Measurements from ENCODE around the gene TSR2. TPM values are rescaled to one million over a fixed set of nuclear protein-coding genes. Genes with fewer than 3 reads are reported as not detected.

TSR2 gene
- total and polyA plus RNA-seq, 10 of the 15 experiments (the other 5 are each of a cell fraction or from before 2014, with no cell fraction given): 8.5 to 73.2 (median 30.8) TPM

- TF ChIP-seq, protein P1, sequence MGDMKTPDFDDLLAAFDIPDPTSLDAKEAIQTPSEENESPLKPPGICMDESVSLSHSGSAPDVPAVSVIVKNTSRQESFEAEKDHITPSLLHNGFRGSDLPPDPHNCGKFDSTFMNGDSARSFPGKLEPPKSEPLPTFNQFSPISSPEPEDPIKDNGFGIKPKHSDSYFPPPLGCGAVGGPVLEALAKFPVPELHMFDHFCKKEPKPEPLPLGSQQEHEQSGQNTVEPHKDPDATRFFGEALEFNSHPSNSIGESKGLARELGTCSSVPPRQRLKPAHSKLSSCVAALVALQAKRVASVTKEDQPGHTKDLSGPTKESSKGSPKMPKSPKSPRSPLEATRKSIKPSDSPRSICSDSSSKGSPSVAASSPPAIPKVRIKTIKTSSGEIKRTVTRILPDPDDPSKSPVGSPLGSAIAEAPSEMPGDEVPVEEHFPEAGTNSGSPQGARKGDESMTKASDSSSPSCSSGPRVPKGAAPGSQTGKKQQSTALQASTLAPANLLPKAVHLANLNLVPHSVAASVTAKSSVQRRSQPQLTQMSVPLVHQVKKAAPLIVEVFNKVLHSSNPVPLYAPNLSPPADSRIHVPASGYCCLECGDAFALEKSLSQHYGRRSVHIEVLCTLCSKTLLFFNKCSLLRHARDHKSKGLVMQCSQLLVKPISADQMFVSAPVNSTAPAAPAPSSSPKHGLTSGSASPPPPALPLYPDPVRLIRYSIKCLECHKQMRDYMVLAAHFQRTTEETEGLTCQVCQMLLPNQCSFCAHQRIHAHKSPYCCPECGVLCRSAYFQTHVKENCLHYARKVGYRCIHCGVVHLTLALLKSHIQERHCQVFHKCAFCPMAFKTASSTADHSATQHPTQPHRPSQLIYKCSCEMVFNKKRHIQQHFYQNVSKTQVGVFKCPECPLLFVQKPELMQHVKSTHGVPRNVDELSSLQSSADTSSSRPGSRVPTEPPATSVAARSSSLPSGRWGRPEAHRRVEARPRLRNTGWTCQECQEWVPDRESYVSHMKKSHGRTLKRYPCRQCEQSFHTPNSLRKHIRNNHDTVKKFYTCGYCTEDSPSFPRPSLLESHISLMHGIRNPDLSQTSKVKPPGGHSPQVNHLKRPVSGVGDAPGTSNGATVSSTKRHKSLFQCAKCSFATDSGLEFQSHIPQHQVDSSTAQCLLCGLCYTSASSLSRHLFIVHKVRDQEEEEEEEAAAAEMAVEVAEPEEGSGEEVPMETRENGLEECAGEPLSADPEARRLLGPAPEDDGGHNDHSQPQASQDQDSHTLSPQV (IDR thresholded peaks at IDR 0.05): no peak
- no peak for TF ChIP-seq TCF3 (IDR thresholded peaks at IDR 0.05; ENCODE audit: borderline replicate concordance, insufficient read depth, low read depth, low read length)
- no peak for TF ChIP-seq IRF3 (IDR thresholded peaks at IDR 0.05)
- no peak for TF ChIP-seq BCL3 (IDR thresholded peaks at IDR 0.05; ENCODE audit: borderline replicate concordance, insufficient read depth, low read depth, low read length, poor library complexity, severe bottlenecking)
- no peak for TF ChIP-seq GATAD2B (conservative IDR thresholded peaks at IDR 0.05; ENCODE audit: low read depth)
- no peak for TF ChIP-seq YBX1 (IDR thresholded peaks at IDR 0.05)
Measured at GRCh38 chrX:54494166-54494988, 54.2 kb downstream of the TSR2 start (continued).

Other genes starting within 250 kb of the TSR2 start
- gene WNK3, start 82.4 kb upstream of the TSR2 start, total RNA-seq (2014; rRNA removed): under 0.01 TPM in 1 of 2 replicates, not detected in the other
- 0.04 and 0.09 TPM in 2 replicates for gene WNK3, start 82.4 kb upstream of the TSR2 start, total RNA-seq (2014; rRNA removed; fragmentation: Illumina TruSeq; extraction: Trizol)
- gene WNK3, start 82.4 kb upstream of the TSR2 start, total RNA-seq (2021): 0.05 and 0.15 TPM in 2 replicates
- 0.01 and 0.03 TPM in 2 replicates for gene WNK3, start 82.4 kb upstream of the TSR2 start, polyA plus RNA-seq (2011; rRNA removed)
- 0.02 and 0.03 TPM in 2 replicates for gene WNK3, start 82.4 kb upstream of the TSR2 start, polyA plus RNA-seq (2014; fragmentation: Illumina TruSeq; extraction: Trizol)
- gene WNK3, start 82.4 kb upstream of the TSR2 start, polyA plus RNA-seq (2014; fragmentation: Nextera tagmentation; extraction: Ambion mirVana): under 1 TPM; 0.02 TPM
- 0.03 and 0.24 TPM in 2 replicates for gene WNK3, start 82.4 kb upstream of the TSR2 start, polyA plus RNA-seq (2014; rRNA removed)
- gene WNK3, start 82.4 kb upstream of the TSR2 start, polyA plus RNA-seq (2016; fragmentation: Nextera tagmentation; extraction: Ambion mirVana): under 1 TPM; 0.06 to 0.15 TPM
- gene FGD1, start 55.8 kb downstream of the TSR2 start, total RNA-seq (2014; rRNA removed): 0.05 TPM in 1 of 2 replicates, not detected in the other
- gene FGD1, start 55.8 kb downstream of the TSR2 start, total RNA-seq (2014; rRNA removed; fragmentation: Illumina TruSeq; extraction: Trizol): not detected in 2 replicates
- gene FGD1, start 55.8 kb downstream of the TSR2 start, total RNA-seq (2021): 0.05 and 0.08 TPM in 2 replicates
- not detected in 2 replicates for gene FGD1, start 55.8 kb downstream of the TSR2 start, polyA plus RNA-seq (2011; rRNA removed)
- not detected in 2 replicates for gene FGD1, start 55.8 kb downstream of the TSR2 start, polyA plus RNA-seq (2014; fragmentation: Illumina TruSeq; extraction: Trizol)
- not detected for gene FGD1, start 55.8 kb downstream of the TSR2 start, polyA plus RNA-seq (2014; fragmentation: Nextera tagmentation; extraction: Ambion mirVana)
- gene FGD1, start 55.8 kb downstream of the TSR2 start, polyA plus RNA-seq (2014; rRNA removed): 0.01 TPM in 1 of 2 replicates, not detected in the other
- under 1 TPM; 0.45 to 0.50 TPM for gene FGD1, start 55.8 kb downstream of the TSR2 start, polyA plus RNA-seq (2016; fragmentation: Nextera tagmentation; extraction: Ambion mirVana)
- 36.7 and 37.2 TPM in 2 replicates for gene GNL3L, start 89.8 kb downstream of the TSR2 start, total RNA-seq (2014; rRNA removed)
- 41.7 and 42.7 TPM in 2 replicates for gene GNL3L, start 89.8 kb downstream of the TSR2 start, total RNA-seq (2014; rRNA removed; fragmentation: Illumina TruSeq; extraction: Trizol)
- gene GNL3L, start 89.8 kb downstream of the TSR2 start, total RNA-seq (2021): 53.4 and 57.9 TPM in 2 replicates
- 21.3 and 28.1 TPM in 2 replicates for gene GNL3L, start 89.8 kb downstream of the TSR2 start, polyA plus RNA-seq (2011; rRNA removed)
- 18.8 and 24.9 TPM in 2 replicates for gene GNL3L, start 89.8 kb downstream of the TSR2 start, polyA plus RNA-seq (2014; fragmentation: Illumina TruSeq; extraction: Trizol)
- gene GNL3L, start 89.8 kb downstream of the TSR2 start, polyA plus RNA-seq (2014; fragmentation: Nextera tagmentation; extraction: Ambion mirVana): 10 to 100 TPM in 1 of 2 experiments, 1 to 10 TPM in 1; 5.8 to 14.7 TPM
- gene GNL3L, start 89.8 kb downstream of the TSR2 start, polyA plus RNA-seq (2014; rRNA removed): 27.4 and 28.6 TPM in 2 replicates
- gene GNL3L, start 89.8 kb downstream of the TSR2 start, polyA plus RNA-seq (2016; fragmentation: Nextera tagmentation; extraction: Ambion mirVana): 10 to 100 TPM; 29.5 to 31.4 TPM